ENCODE data around the gene BAIAP3. TPM values are rescaled to one million over a fixed set of nuclear protein-coding genes. Genes with fewer than 3 reads are reported as not detected.

The BAIAP3 gene
- total RNA-seq, 4 donors from 2014 or later: 0.05 to 4.4 (median 2.5) TPM

- DNase-seq (no peak), ATAC-seq (no peak)
- intact Hi-C loops (cut with DNase I; ENCODE audit: low total_unique reads): loop anchor here (5.0 kb wide), 1 partner anchor 343 kb away; no protein-coding TSS in a partner anchor
- TF ChIP-seq CTCF (IDR thresholded peaks at IDR 0.05 in 4 of 5, conservative IDR thresholded peaks at IDR 0.05 in 1 of 5) (no peak), POLR2A (IDR thresholded peaks at IDR 0.05) (no peak)
- Histone ChIP-seq H3K27ac (no peak overlapping the region), H3K4me3 (no peak overlapping the region), H3K9me3 (no peaks in the 10 kb centered on the region), H3K36me3 (peaks cover 0 to 25% of the 10 kb centered on the region in 2 donors), H3K27me3 (no peaks in the 10 kb centered on the region), H3K4me1 (no peaks in the 10 kb centered on the region)
- in situ Hi-C loops (cut with MboI; ENCODE audit: low sequenced_read_pairs in 4 of 4): no loop called here
Measured at GRCh38 chr16:1385232-1385631, 51.8 kb downstream of the BAIAP3 start.

- Histone ChIP-seq H3K9me3 (no peaks in the 10 kb centered on the region), H3K27me3 (no peaks in the 10 kb centered on the region), H3K4me3 (no peak overlapping the region), H3K27ac (no peak overlapping the region), H3K4me1 (no peaks in the 10 kb centered on the region), H3K36me3 (peaks cover 0 to 31% of the 10 kb centered on the region in 2 donors)
- DNase-seq (no peak), ATAC-seq (no peak)
- intact Hi-C loops (cut with DNase I; ENCODE audit: low total_unique reads) (loop anchor here (5.0 kb wide), 1 partner anchor 345 kb away; no protein-coding TSS in a partner anchor), in situ Hi-C loops (cut with MboI; ENCODE audit: low sequenced_read_pairs in 4 of 4) (no loop called here)
- TF ChIP-seq POLR2A (IDR thresholded peaks at IDR 0.05) (no peak), CTCF (IDR thresholded peaks at IDR 0.05 in 4 of 5, conservative IDR thresholded peaks at IDR 0.05 in 1 of 5) (no peak)
Measured at GRCh38 chr16:1387331-1387730, 53.9 kb downstream of the BAIAP3 start.

GRCh38 chr16:1389762-1390161 lies 56.3 kb downstream of the BAIAP3 start:
- Histone ChIP-seq H3K4me1 (no peaks in the 10 kb centered on the region), H3K36me3 (peaks cover 0 to 47% of the 10 kb centered on the region in 2 donors), H3K27me3 (no peaks in the 10 kb centered on the region), H3K4me3 (no peak overlapping the region), H3K9me3 (no peaks in the 10 kb centered on the region), H3K27ac (no peak overlapping the region)
- no peak for TF ChIP-seq POLR2A (IDR thresholded peaks at IDR 0.05)
- TF ChIP-seq CTCF (IDR thresholded peaks at IDR 0.05 in 4 of 5, conservative IDR thresholded peaks at IDR 0.05 in 1 of 5): no peak
- no peak for DNase-seq
- ATAC-seq: no peak
- intact Hi-C loops (cut with DNase I; ENCODE audit: low total_unique reads): loop anchor here (5.0 kb wide), 1 partner anchor 347 kb away; no protein-coding TSS in a partner anchor
- in situ Hi-C loops (cut with MboI; ENCODE audit: low sequenced_read_pairs in 4 of 4): no loop called here

- peaks cover 0 to 45% of the 10 kb centered on the region in 2 donors for H3K36me3 ChIP-seq
- no peaks in the 10 kb centered on the region for H3K9me3 ChIP-seq
- DNase-seq (no peak), ATAC-seq (no peak)
- H3K27ac ChIP-seq: no peak overlapping the region
- no peak overlapping the region for H3K4me3 ChIP-seq
- in situ Hi-C loops (cut with MboI; ENCODE audit: low sequenced_read_pairs in 4 of 4) (no loop called here), intact Hi-C loops (cut with DNase I; ENCODE audit: low total_unique reads) (no loop called here)
- no peaks in the 10 kb centered on the region for H3K4me1 ChIP-seq
- H3K27me3 ChIP-seq: no peaks in the 10 kb centered on the region
- TF ChIP-seq POLR2A (IDR thresholded peaks at IDR 0.05): no peak
Measured at GRCh38 chr16:1390239-1390779, 56.9 kb downstream of the BAIAP3 start.

GRCh38 chr16:1392826-1393225 lies 59.4 kb downstream of the BAIAP3 start:
- no peak for ATAC-seq
- intact Hi-C loops (cut with DNase I; ENCODE audit: low total_unique reads): no loop called here

More at GRCh38 chr16:1392826-1393225, 59.4 kb downstream of the BAIAP3 start:
- Histone ChIP-seq H3K4me3 (no peak overlapping the region), H3K36me3 (peaks cover 0 to 46% of the 10 kb centered on the region in 2 donors), H3K27ac (no peak overlapping the region), H3K27me3 (no peaks in the 10 kb centered on the region), H3K9me3 (no peaks in the 10 kb centered on the region), H3K4me1 (no peaks in the 10 kb centered on the region)
- DNase-seq: no peak
- in situ Hi-C loops (cut with MboI; ENCODE audit: low sequenced_read_pairs in 4 of 4): no loop called here
- no peak for TF ChIP-seq CTCF (IDR thresholded peaks at IDR 0.05 in 4 of 5, conservative IDR thresholded peaks at IDR 0.05 in 1 of 5)
- no peak for TF ChIP-seq POLR2A (IDR thresholded peaks at IDR 0.05)
